ELR (cell line): Measurements from ENCODE around the gene DDHD1.
"Not testable (repeated sequence)": the region's sequence is repeated elsewhere in the genome, so short reads cannot be mapped to it uniquely, and the experiment has no call there.

Source experiments
- DNase-seq: peaks from one replicate; pipeline ENCODE4 v3.0.0-alpha.2; 2015; ENCODE audit warnings: low read depth

The DDHD1 gene

DNA sequence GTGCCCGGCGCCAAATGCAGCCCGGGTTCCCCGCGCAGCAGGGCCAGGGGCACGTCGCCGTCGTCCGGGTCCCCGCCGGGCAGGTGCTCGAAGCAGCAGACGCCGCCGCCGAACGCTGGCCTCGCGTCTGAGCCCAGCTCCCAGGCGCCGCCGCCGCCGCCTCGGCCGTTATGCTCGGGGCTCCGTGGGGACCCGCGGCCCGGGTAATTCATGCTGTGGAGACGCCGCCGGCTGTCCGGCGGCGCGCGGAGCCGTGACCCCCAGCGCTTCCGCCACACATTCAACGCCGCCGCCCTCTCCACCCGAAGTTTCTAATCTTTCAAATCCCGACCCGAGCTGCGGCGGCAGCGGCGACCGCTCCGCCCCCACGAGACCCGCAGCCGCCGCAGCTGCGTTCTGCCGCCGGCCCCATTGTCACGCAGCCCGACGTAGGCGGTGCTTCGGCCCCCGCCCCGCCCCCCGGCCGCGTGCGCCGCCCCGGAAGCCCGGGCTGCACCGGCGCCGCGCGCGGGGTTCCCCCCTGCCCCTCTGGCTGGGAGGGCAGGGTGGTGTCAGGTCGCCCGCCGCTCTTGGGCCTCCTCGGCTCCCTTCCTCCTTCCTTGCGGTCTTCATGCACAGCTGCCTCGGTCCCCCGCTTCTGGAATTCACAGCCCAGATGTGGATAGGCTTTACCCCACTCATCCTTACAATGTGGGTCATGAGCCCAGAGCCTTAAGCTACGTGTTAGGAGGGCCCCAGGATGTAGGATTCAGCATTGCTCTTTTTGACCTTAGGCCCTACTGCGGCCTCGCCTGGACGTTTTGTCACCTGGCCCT lies at the start of gene DDHD1:
Gene DDHD1 (minus strand): TSS at position 437 of the 815 bp plus-strand sequence. CDS start 225 bp downstream, at position 212.
- DNase-seq: peak; percentile 79

DNA sequence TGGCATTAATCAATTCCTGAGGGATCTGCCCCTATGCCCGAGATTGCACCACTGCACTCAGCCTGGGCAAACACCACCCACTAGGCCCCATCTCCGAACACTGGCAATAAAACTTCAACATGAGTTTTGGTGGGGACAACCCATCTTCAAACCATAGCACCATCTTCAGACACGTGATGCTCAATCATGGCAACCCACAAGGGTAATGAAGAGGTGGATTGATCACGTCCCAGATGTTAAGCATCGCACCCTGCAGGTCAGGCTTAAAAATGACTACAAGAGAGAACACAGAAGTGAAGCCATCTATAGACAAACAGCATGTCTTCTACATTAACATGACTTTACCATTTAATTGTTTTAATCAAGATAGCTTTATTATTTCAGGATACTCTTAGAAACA lies 42.8 kb upstream of the DDHD1 start:
- DNase-seq: no peak

- peak; percentile 51 for DNase-seq
Measured at GRCh38 chr14:53193193-53193592, 40.1 kb upstream of the DDHD1 start.

GRCh38 chr14:53192052-53192760 lies 39.1 kb upstream of the DDHD1 start:
- DNase-seq: no peak

- no peak for DNase-seq
Measured at GRCh38 chr14:53190938-53191337, 37.8 kb upstream of the DDHD1 start.

- no peak for DNase-seq
Measured at GRCh38 chr14:53187921-53188463, 34.9 kb upstream of the DDHD1 start.

- DNase-seq: no peak
Measured at GRCh38 chr14:53186532-53186931, 33.4 kb upstream of the DDHD1 start.

GRCh38 chr14:53183611-53184010 lies 30.5 kb upstream of the DDHD1 start:
- peak; percentile 8 for DNase-seq

GRCh38 chr14:53183056-53183455 lies 29.9 kb upstream of the DDHD1 start:
- DNase-seq: no peak

- DNase-seq: not testable (repeated sequence)
Measured at GRCh38 chr14:53181463-53182081, 28.4 kb upstream of the DDHD1 start.

GRCh38 chr14:53180272-53181221 lies 27.4 kb upstream of the DDHD1 start:
- peak; percentile 40 for DNase-seq

DNA sequence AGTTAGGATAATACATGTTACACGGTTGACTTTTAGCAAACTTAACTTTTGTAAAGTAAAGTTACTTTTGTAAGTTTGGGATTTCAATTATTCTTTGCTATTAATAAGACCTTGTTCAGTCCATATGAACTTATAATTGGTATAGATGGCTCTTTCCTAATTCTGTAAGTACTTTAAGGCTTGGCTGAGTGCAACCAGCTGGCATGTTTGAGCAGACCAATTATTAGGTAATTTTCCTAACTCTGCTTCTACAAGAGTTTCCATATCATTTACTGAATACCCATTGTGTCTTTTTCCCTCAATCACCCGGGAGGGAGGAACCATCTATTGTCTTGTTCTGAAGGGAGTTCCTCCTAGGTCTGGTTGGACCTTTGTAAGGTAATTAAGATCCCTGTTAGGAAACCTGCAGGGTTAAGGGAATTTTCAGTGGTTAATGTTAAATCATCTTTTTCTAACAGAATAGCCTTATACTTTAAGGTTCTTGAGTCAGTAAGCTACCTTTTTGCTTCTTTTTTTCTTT lies 26.4 kb upstream of the DDHD1 start:
- not testable (repeated sequence) for DNase-seq

GRCh38 chr14:53175375-53175774 lies 22.3 kb upstream of the DDHD1 start:
- no peak for DNase-seq

- DNase-seq: no peak
Measured at GRCh38 chr14:53174918-53175317, 21.8 kb upstream of the DDHD1 start.

- DNase-seq: no peak
Measured at GRCh38 chr14:53168786-53169185, 15.7 kb upstream of the DDHD1 start.

GRCh38 chr14:53167602-53168328 lies 14.6 kb upstream of the DDHD1 start:
- DNase-seq: no peak

DNA sequence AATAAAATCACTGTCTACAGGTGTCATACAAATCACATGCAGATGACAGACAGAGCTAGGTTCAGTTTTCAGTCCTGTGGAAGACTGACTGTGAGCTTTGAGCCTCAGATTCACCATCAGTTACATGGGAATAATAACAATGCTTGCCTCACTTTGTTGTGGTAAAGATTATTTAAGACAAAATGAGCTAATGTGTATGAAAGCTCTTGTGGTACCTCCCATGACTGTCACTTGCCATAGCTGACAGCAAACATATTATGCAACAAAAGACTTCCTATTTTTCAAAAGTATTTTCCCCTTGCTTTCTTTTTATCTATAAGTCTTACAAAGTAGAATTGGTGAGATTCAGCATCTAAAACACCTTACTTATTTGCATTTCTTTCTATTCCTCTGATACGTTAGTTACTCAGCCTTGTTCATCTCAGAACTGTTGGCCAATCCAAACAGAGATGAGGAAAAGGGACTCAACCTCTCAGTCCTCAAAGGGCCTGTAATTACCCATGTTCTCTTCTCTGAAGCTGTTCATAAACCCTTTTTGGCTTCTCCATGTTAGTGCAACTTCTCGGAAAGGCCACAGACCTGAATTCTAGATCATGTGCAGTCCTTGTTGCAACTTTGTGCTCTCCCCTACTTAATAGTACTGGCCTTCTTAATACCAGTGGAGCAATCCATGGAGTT lies 8.8 kb upstream of the DDHD1 start:
- no peak for DNase-seq

DNA sequence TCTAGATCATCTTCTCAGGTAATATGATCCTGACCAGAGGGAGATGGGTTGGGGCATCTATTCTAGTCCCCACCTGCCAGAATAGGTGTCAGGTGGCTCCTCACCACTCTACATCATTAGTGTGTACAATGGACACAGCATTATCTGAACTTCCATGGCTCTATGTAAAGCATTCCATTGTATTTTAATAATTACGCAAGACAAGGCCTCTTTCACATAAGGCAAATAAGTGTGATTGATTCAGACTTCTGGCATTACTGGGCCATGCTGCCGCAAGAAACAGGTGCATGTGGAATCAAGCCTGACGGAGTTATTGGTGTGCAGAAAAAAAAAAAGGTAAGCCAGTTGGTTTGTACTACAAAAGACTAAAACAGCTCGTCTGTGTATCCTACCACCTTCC lies 3.1 kb upstream of the DDHD1 start:
- no peak for DNase-seq

DNA sequence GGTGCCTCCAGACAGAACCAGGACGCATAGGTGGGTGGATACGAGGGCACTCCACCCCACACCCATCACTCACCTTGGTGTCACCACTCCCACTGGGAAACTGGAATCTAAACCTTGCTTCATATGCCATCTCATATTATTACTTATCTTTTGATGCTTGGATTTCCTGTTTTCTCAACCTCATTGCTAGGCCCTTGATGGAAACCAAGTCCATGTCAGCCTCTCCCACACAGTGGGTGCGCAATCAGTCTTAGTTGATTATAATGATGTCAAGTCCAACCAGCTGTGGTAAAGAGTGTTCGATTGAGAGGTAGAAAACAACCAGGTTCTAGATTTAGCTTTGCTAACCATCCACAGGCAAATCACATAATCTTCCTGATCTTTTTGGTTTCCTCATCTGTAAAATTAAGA lies 584 bp upstream of the DDHD1 start:
- no peak for DNase-seq
